HCT116 (cell line): Measurements from ENCODE around the gene SYNGR3. TPM values are rescaled to one million over a fixed set of nuclear protein-coding genes. Genes with fewer than 3 reads are reported as not detected.

Experiments used
- ATAC-seq: fragments of 200-7000 bp; cut with Tn5 transposase; 2 replicates; pipeline ENCODE4 v1.9.1; 2020; ENCODE audit warnings: mild to moderate bottlenecking, moderate library complexity
- BruUV-seq: library from RNA; stranded (reverse); fragments of 400-500 nt; replicated peaks from 2 replicates; lab custom pipeline; 2021; lab: Mats Ljungman, UMichigan
- CTCF ChIA-PET: fragments of 300-600 bp; sonication (Branson Sonifier 250); formaldehyde crosslinking; loops from one replicate; lab custom pipeline; 2021; ENCODE audit warnings: antibody characterized with exemption; lab: Charles Lee
- POLR2A ChIA-PET: fragments of 300-600, 350-600 bp; sonication (Branson Sonifier 250); formaldehyde crosslinking; loops from one replicate; lab custom pipeline; 2021; ENCODE audit warnings: antibody characterized with exemption; lab: Charles Lee
- RAD21 ChIA-PET, 2 experiments: fragments of 300-600 bp; sonication (Branson Sonifier 250); formaldehyde crosslinking; loops; one replicate each; lab custom pipeline; 2023; ENCODE audit warnings: low total read pairs in 2 of 2; ENCODE audit not compliant: uncharacterized antibody in 2 of 2, unreplicated experiment in 2 of 2, low non-redundant PET in 1 of 2; lab: Charles Lee
- DNase-seq: peaks from one replicate; pipeline ENCODE4 v3.0.0-alpha.2; 2010; ENCODE audit warnings: low read depth, low spot score
- H2AFZ ChIP-seq: fragments of 200-600 bp; shearing (Covaris generic), sonication (generic); 2 replicates; pipeline ENCODE4 v1.6.1; 2017; ENCODE audit warnings: low read depth, mixed run types, mixed read lengths, antibody characterized with exemption, low read length; ENCODE audit not compliant: poor library complexity, severe bottlenecking
- H3K27ac ChIP-seq: 2 replicates; pipeline ENCODE4 v1.5.1; 2012; ENCODE audit warnings: low read depth, low read length
- H3K27me3 ChIP-seq: fragments of 200-600 bp; sonication (generic); 2 replicates; pipeline ENCODE4 v1.6.1; 2016; ENCODE audit warnings: mixed run types, low read length, mixed read lengths; ENCODE audit not compliant: insufficient read depth
- H3K36me3 ChIP-seq, 2 experiments: fragments of 200-500 bp in 1 of 2; fragments of 200-600 bp in 1 of 2; sonication (Bioruptor generic) in 1 of 2; sonication (generic) in 1 of 2; 2 replicates each; pipeline versions ENCODE4 v1.5.1 to v1.6.1; 2014 to 2016; ENCODE audit warnings: low read length in 2 of 2, inconsistent platforms in 1 of 2, mixed read lengths in 1 of 2, mixed run types in 1 of 2; ENCODE audit not compliant: insufficient read depth in 2 of 2, control insufficient read depth in 1 of 2
- H3K4me1 ChIP-seq, 2 experiments: fragments of 200-600 bp in 1 of 2; sonication (generic) in 1 of 2; 2 replicates each; pipeline versions ENCODE4 v1.5.1 to v1.6.1; 2012 to 2017; ENCODE audit warnings: low read length in 2 of 2, inconsistent platforms in 1 of 2, mild to moderate bottlenecking in 1 of 2, mixed read lengths in 1 of 2, mixed run types in 1 of 2, moderate library complexity in 1 of 2; ENCODE audit not compliant: insufficient read depth in 2 of 2, control insufficient read depth in 1 of 2
- H3K4me2 ChIP-seq: fragments of 200-600 bp; sonication (generic); 2 replicates; pipeline ENCODE4 v1.6.1; 2017; ENCODE audit warnings: mixed run types, low read length, mixed read lengths
- H3K4me3 ChIP-seq, 2 experiments: fragments of 200-600 bp in 1 of 2; sonication (generic) in 1 of 2; replicated peaks in 1 of 2; 2 replicates each; pipeline ENCODE4 v1.5.1; 2011 to 2016; ENCODE audit warnings: low read length in 2 of 2, control low read depth in 1 of 2, low read depth in 1 of 2, mild to moderate bottlenecking in 1 of 2, mixed read lengths in 1 of 2, mixed run types in 1 of 2
- H3K79me2 ChIP-seq: fragments of 200-600 bp; sonication (generic); 2 replicates; pipeline ENCODE4 v1.6.1; 2017; ENCODE audit warnings: mild to moderate bottlenecking, mixed run types, low read length, moderate library complexity, mixed read lengths; ENCODE audit not compliant: insufficient read depth
- H3K9ac ChIP-seq: fragments of 200-600 bp; sonication (generic); 2 replicates; pipeline ENCODE4 v1.6.1; 2016; ENCODE audit warnings: low read length, mixed read lengths
- H3K9me2 ChIP-seq: fragments of 200-600 bp; sonication (generic), shearing (Covaris generic); 2 replicates; pipeline ENCODE4 v1.6.1; 2017; ENCODE audit warnings: mixed run types, mild to moderate bottlenecking, moderate library complexity; ENCODE audit not compliant: insufficient read depth
- H3K9me3 ChIP-seq, 2 experiments: fragments of 200-500 bp in 1 of 2; fragments of 200-600 bp in 1 of 2; sonication (Bioruptor generic) in 1 of 2; sonication (generic) in 1 of 2; 2 replicates each; pipeline ENCODE4 v1.6.1; 2014 to 2017; ENCODE audit warnings: low read length in 2 of 2, mixed read lengths in 2 of 2, inconsistent platforms in 1 of 2, low read depth in 1 of 2, mild to moderate bottlenecking in 1 of 2, mixed run types in 1 of 2, moderate library complexity in 1 of 2; ENCODE audit not compliant: control insufficient read depth in 1 of 2, insufficient read depth in 1 of 2
- H4K20me1 ChIP-seq: fragments of 200-600 bp; sonication (generic), shearing (Covaris generic); 2 replicates; pipeline ENCODE4 v1.6.1; 2017; ENCODE audit warnings: mixed run types, mild to moderate bottlenecking, moderate library complexity; ENCODE audit not compliant: insufficient read depth
- CBX3 ChIP-seq: IDR thresholded peaks from 2 replicates; pipeline ENCODE4 v1.6.1; 2012; ENCODE audit warnings: low read depth
- EGR1 ChIP-seq: IDR thresholded peaks from 2 replicates; pipeline ENCODE4 v1.6.1; 2012; ENCODE audit warnings: low read depth
- ELF1 ChIP-seq: IDR thresholded peaks from 2 replicates; pipeline ENCODE4 v1.6.1; 2012; ENCODE audit warnings: low read depth, borderline replicate concordance
- EZH2phosphoT487 ChIP-seq: fragments of 200-600 bp; IDR thresholded peaks from 2 replicates; pipeline ENCODE4 v1.6.1; 2018; ENCODE audit warnings: antibody characterized with exemption, borderline replicate concordance
- FOSL1 ChIP-seq: IDR thresholded peaks from 2 replicates; pipeline ENCODE4 v1.6.1; 2012; ENCODE audit warnings: low read depth
- POLR2A ChIP-seq: IDR thresholded peaks from 2 replicates; pipeline ENCODE4 v1.7.0; 2011; ENCODE audit warnings: borderline replicate concordance; ENCODE audit not compliant: insufficient read depth, insufficient read length; ENCODE audit errors: extremely low read depth
- POLR2AphosphoS5 ChIP-seq: IDR thresholded peaks from 2 replicates; pipeline ENCODE4 v1.6.1; 2011; ENCODE audit warnings: mild to moderate bottlenecking, low read depth, low read length, moderate library complexity
- SIN3A ChIP-seq: IDR thresholded peaks from 2 replicates; pipeline ENCODE4 v1.6.1; 2012; ENCODE audit warnings: low read depth
- SRF ChIP-seq: IDR thresholded peaks from 2 replicates; pipeline ENCODE4 v1.6.1; 2012; ENCODE audit warnings: low read depth
- TCF7L2 ChIP-seq: IDR thresholded peaks from 2 replicates; pipeline ENCODE4 v1.7.0; 2011; ENCODE audit warnings: borderline replicate concordance, inconsistent platforms; ENCODE audit not compliant: insufficient read depth, insufficient read length; ENCODE audit errors: extremely low read depth
- ZFX ChIP-seq: fragments of 450-650 bp; IDR thresholded peaks from 2 replicates; pipeline ENCODE4 v1.6.1; 2017
- ZNF274 ChIP-seq: fragments of 200-500 bp; sonication (Bioruptor generic); IDR thresholded peaks from 2 replicates; pipeline ENCODE4 v1.6.1; 2014; ENCODE audit warnings: mild to moderate bottlenecking, low read depth, low read length, inconsistent platforms
- intact Hi-C: fragments of 100-400 bp; cut with micrococcal nuclease; formaldehyde crosslinking; loops from 2 replicates; pipeline ENCODE4 v1.10.0; 2022
- total RNA-seq: library from RNA; stranded (reverse); gene quantifications from one replicate; pipeline ENCODE4 v1.2.1, GENCODE V29; 2021; ENCODE audit not compliant: unreplicated experiment
- TF ChIP-seq, protein P1 (sequence below): IDR thresholded peaks from 2 replicates; pipeline ENCODE4 v1.6.1; 2012

The SYNGR3 gene
- total RNA-seq, 1 experiment from 2014 or later: 11.5 TPM

DNA sequence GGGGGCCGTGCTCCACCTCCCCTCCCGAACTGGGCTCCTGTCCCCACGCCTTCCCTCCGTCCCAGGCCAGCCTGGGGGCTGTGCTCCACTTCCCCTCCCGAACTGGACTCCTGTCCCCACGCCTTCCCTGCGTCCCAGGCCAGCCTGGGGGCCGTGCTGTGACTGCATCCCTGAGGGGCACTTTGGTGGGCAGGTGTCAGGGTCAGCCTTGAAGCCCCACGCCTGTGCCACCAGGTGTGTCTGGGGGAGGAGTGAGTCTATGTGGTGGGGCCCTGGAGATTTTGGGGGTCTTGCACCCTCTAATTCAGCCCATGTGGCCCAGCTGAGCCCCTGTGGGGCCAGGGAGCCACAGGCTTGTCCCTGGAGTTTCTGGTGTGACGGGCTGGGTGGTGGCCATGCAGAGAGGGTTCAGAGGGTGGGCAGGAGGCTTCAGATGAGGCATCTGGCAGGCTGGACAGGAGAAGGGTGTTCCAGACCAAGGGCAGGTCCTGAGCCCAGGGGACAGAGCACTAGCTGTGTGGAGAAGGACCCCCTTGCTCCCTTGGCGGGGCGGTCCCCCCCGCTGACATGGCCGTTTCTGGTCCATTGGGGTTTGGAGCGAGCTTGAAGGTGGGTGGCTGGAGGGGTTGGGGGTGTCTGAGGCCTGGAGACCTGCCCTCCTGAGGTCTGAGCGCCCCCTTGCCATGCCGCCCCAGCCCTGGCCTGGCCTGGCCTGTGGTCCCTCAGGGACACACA is 45.1 kb downstream of the SYNGR3 start:
- BruUV-seq: no TSS peak
- Histone ChIP-seq H3K9me3 (no peaks in the 10 kb centered on the region), H3K9ac (no peak overlapping the region), H3K4me1 (peaks cover 0 to 4% of the 10 kb centered on the region in 2 experiments; a peak in 1 of 4 replicates)
- RAD21 ChIA-PET: no interaction called here
- no peak for TF ChIP-seq ZFX
- no peak for TF ChIP-seq FOSL1
- TF ChIP-seq, protein P1, sequence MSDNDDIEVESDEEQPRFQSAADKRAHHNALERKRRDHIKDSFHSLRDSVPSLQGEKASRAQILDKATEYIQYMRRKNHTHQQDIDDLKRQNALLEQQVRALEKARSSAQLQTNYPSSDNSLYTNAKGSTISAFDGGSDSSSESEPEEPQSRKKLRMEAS: no peak
- no peak for TF ChIP-seq CBX3
- TF ChIP-seq POLR2A: no peak
- no peak for TF ChIP-seq ELF1
- no peak for TF ChIP-seq POLR2AphosphoS5
- TF ChIP-seq SIN3A: no peak
- TF ChIP-seq EZH2phosphoT487: no peak
- TF ChIP-seq TCF7L2: no peak
- no peak for TF ChIP-seq ZNF274
- no peak for TF ChIP-seq SRF
- TF ChIP-seq EGR1: no peak
- TF ChIP-seq, all 23 proteins: peak for 0
- POLR2A ChIA-PET: no interaction called here
- DNase-seq: no peak
- Histone ChIP-seq H3K4me3 (no peak overlapping the region), H3K4me2 (no peak overlapping the region), H3K36me3 (no peaks in the 10 kb centered on the region), H3K9me2 (no peaks in the 10 kb centered on the region), H3K79me2 (no peaks in the 10 kb centered on the region), H2AFZ (no peak overlapping the region), H3K27me3 (no peaks in the 10 kb centered on the region), H3K27ac (no peak overlapping the region; the same call in 1 of the 2 replicates), H4K20me1 (no peaks in the 10 kb centered on the region)
- intact Hi-C loops: no loop called here
- CTCF ChIA-PET: no interaction called here
- ATAC-seq: no peak
